Activated CD8-positive, alpha-beta T cell treated with anti-CD3 and anti-CD28 coated beads, Interleukin-2, amount 10 ng/mL, durations not matched to agents 7 days and 5 days (primary cell): ENCODE measurements around the gene RNU7-1. TPM values are rescaled to one million over a fixed set of nuclear protein-coding genes. Genes with fewer than 3 reads are reported as not detected.
"Not testable (repeated sequence)": the region's sequence is repeated elsewhere in the genome, so short reads cannot be mapped to it uniquely, and the experiment has no call there.

Experiments used
- ATAC-seq: fragments of 150-1000 bp; cut with Tn5 transposase; one replicate; pipeline ENCODE4 v1.10.0; 2021; ENCODE audit warnings: moderate library complexity
- CTCF ChIA-PET: fragments of 350-600 bp; sonication (Branson Sonifier 250); formaldehyde crosslinking; loops from one replicate; lab custom pipeline; 2021; ENCODE audit warnings: antibody characterized with exemption; lab: Charles Lee
- POLR2A ChIA-PET: fragments of 350-600 bp; sonication (Branson Sonifier 250); formaldehyde crosslinking; loops from one replicate; lab custom pipeline; 2021; ENCODE audit warnings: antibody characterized with exemption; lab: Charles Lee
- DNase-seq: peaks from one replicate; pipeline ENCODE4 v3.0.0-alpha.2; 2020
- H3K27ac Mint-ChIP-seq: one replicate; pipeline ENCODE4 v1.8.0; 2021; ENCODE audit warnings: mild to moderate bottlenecking, mixed read lengths
- H3K27me3 Mint-ChIP-seq: one replicate; pipeline ENCODE4 v1.8.0; 2021; ENCODE audit warnings: low read depth, mixed read lengths
- H3K36me3 Mint-ChIP-seq: one replicate; pipeline ENCODE4 v1.8.0; 2021; ENCODE audit warnings: low read depth, mixed read lengths
- H3K4me1 Mint-ChIP-seq: one replicate; pipeline ENCODE4 v1.8.0; 2021; ENCODE audit warnings: low read depth, mixed read lengths
- H3K4me3 Mint-ChIP-seq: one replicate; pipeline ENCODE4 v1.8.0; 2021; ENCODE audit warnings: mild to moderate bottlenecking, mixed read lengths
- H3K9me3 Mint-ChIP-seq: one replicate; pipeline ENCODE4 v1.8.0; 2022; ENCODE audit warnings: mixed read lengths; ENCODE audit not compliant: insufficient read depth
- total RNA-seq, 2 experiments: library from RNA; stranded (reverse); gene quantifications; one replicate each; pipeline ENCODE4 v1.2.3, GENCODE V29; 2021

RNU7-1 gene
- total RNA-seq, 2 experiments from 2014 or later: not detected

DNA sequence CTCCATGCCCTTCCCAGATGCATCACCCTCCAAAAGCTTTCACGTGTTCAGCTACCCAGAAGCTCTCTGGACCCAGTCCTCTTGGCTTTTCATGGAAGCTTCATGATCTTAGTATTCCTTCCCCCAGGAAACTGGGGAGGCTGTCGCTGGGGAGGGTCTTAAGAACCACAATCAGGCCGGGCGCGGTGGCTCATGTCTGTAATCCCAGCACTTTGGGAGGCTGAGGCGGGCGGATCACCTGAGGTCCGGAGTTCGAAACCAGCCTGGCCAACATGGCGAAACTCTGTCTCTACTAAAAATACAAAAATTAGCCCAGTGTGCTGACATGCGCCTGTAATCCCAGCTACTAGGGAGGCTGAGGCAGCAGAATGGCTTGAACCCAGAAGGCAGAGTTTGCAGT is 35.5 kb upstream of the RNU7-1 start:
- ATAC-seq, H3K4me1 Mint-ChIP-seq, DNase-seq, H3K27me3 Mint-ChIP-seq, H3K27ac Mint-ChIP-seq, H3K9me3 Mint-ChIP-seq, H3K4me3 Mint-ChIP-seq, H3K36me3 Mint-ChIP-seq: not testable (repeated sequence)
- ChIA-PET POLR2A (interaction anchor here (1.6 to 4.0 kb wide), 4 partner anchors 17 to 219 kb away, joined by 4 to 16 read pairs (median 10); partner anchors contain the start of genes C12orf57, RNU7-1, SPSB2 and ZNF384), CTCF (interaction anchor here (1.0 to 5.2 kb wide), 6 partner anchors 11 to 39 kb away, joined by 3 to 40 read pairs (median 8); partner anchors contain the start of gene SPSB2)

DNA sequence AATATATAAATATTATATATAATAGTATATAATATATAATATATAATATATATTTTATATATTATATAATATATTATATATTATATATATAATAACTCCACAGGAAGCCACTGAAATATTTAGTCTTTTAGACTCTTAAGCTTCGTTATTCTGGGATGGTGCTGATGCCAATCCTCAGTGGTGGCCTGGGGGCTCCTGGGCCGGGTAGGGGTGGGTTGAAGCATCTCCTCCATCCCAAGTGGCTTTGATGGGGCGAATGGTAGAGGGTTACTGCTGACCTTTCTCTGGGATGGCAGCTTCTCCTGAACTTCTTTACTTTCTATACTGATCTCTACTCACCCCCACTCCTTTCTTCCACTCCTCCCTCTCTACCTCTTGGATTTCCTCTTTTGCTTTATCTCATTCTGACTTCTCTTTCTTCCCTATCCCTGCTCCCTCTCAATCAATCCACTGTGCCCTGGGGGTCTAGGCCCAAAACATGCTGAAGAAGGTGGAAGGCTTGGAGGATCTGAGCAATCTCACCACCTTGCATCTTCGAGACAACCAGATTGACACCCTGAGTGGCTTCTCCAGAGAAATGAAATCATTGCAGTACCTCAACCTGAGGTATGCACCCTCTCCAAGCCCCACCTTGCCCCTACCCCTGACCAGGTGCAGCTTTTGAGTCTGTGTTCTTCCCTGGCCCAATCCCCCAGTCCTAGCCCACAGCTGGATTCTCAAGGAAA is 34.0 kb upstream of the RNU7-1 start:
- ChIA-PET CTCF (interaction anchor here (0.7 to 2.3 kb wide), 5 partner anchors 15 to 42 kb away, joined by 4 to 12 read pairs (median 5); partner anchors contain the start of genes SPSB2 and TPI1), POLR2A (interaction anchor here (0.7 to 1.8 kb wide), 5 partner anchors 17 to 328 kb away, joined by 3 to 7 read pairs (median 4); partner anchors contain the start of genes C12orf57, CDCA3, RNU7-1 and USP5)
- DNase-seq (no peak), ATAC-seq (no peak)
- no peaks in the 10 kb centered on the region for H3K36me3 Mint-ChIP-seq
- H3K4me3 Mint-ChIP-seq: no peak overlapping the region
- peaks cover 5% of the 10 kb centered on the region for H3K27me3 Mint-ChIP-seq
- peaks cover 15% of the 10 kb centered on the region for H3K4me1 Mint-ChIP-seq
- H3K9me3 Mint-ChIP-seq: no peaks in the 10 kb centered on the region
- no peak overlapping the region for H3K27ac Mint-ChIP-seq

DNA sequence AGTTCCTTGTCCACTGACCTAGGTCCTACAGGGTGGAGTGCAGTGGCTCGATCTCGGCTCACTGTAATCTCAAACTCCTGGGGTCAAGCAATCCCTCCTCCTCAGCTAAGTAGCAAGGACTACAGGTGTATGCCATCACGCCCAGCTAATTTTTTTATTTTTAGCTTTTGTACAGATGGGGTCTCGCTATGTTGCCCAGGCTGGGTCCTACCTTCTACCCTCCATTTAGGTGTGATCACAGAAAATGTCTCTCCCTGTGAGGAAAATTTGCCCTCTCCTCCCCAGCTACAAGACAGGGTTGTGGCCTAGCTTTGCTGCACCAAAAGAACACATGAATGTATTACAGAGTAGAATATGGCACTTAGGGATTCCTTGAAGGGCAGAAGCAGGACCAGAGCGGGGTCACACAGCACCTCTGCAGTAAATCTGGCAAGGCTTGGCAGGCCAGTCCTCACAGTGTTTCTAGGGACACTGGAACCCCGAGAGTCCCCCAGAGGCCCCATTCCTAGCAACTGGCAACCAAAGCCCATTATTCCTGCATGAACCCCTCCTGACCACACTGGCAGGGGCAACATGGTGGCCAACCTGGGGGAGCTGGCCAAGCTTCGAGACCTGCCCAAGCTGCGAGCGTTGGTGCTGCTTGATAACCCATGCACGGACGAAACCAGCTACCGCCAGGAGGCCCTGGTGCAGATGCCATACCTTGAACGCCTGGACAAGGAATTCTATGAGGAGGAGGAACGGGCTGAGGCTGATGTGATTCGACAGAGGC is 31.3 kb upstream of the RNU7-1 start:
- Mint-ChIP-seq H3K27ac (no peak overlapping the region), H3K4me3 (peak overlapping the region; percentile 53)

DNA sequence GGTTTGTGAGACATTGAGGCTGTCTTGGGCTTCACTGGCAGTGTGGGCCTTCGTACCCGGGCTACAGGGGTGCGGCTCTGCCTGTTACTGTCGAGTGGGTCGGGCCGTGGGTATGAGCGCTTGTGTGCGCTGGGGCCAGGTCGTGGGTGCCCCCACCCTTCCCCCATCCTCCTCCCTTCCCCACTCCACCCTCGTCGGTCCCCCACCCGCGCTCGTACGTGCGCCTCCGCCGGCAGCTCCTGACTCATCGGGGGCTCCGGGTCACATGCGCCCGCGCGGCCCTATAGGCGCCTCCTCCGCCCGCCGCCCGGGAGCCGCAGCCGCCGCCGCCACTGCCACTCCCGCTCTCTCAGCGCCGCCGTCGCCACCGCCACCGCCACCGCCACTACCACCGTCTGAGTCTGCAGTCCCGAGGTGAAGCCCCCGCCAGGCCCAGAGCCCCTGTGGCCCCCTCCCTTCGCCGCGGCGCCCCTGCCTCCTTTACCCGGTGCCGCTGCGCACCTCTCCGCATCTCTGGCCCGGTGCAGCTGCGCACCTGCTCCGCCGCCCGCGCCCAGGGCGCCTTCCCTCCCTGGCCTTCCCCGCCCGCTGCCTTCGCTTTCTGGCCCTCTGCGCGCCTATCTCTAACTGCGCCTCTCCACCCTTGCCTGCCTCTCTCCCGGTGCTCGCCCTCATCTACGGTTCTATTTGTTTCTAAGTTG is 29.2 kb upstream of the RNU7-1 start, which contains the start of gene ENO2:
ENO2 (plus strand) TSS at position 335 of the 701 bp plus-strand sequence. CDS start 1,253 bp downstream, outside the sequence.
- ATAC-seq: peak; percentile 92
- Mint-ChIP-seq H3K9me3 (no peaks in the 10 kb centered on the region), H3K4me1 (peaks cover 45% of the 10 kb centered on the region), H3K27me3 (peaks cover 5% of the 10 kb centered on the region), H3K4me3 (peak within 1 kb of the TSS; percentile 92), H3K36me3 (peaks cover 29% of the 10 kb centered on the region), H3K27ac (peak within 1 kb of the TSS; percentile 84)
- POLR2A ChIA-PET: interaction anchor here (0.9 to 3.9 kb wide), 12 partner anchors 9 to 63 kb away, joined by 3 to 32 read pairs (median 6); partner anchors contain the start of genes C12orf57, CDCA3, RNU7-1 and SPSB2
- DNase-seq: peak; percentile 87
- CTCF ChIA-PET: interaction anchor here (0.6 to 5.8 kb wide), 8 partner anchors 10 to 198 kb away, joined by 3 to 22 read pairs (median 4); partner anchors contain the start of genes C12orf57, RNU7-1 and SPSB2

More for the DNA sequence above, 31.3 kb upstream of the RNU7-1 start:
- ChIA-PET POLR2A (interaction anchor here (0.6 to 3.9 kb wide), 6 partner anchors 14 to 138 kb away, joined by 3 to 32 read pairs (median 4); partner anchors contain the start of genes C12orf57, CDCA3, RNU7-1 and SPSB2), CTCF (interaction anchor here (0.8 to 5.8 kb wide), 6 partner anchors 12 to 196 kb away, joined by 3 to 22 read pairs (median 14); partner anchors contain the start of genes C1RL, LPCAT3 and SPSB2)
- H3K4me1 Mint-ChIP-seq: peaks cover 39% of the 10 kb centered on the region
- H3K27me3 Mint-ChIP-seq: peaks cover 5% of the 10 kb centered on the region
- no peak for ATAC-seq
- H3K36me3 Mint-ChIP-seq: peaks cover 17% of the 10 kb centered on the region
- H3K9me3 Mint-ChIP-seq: no peaks in the 10 kb centered on the region
- no peak for DNase-seq

DNA sequence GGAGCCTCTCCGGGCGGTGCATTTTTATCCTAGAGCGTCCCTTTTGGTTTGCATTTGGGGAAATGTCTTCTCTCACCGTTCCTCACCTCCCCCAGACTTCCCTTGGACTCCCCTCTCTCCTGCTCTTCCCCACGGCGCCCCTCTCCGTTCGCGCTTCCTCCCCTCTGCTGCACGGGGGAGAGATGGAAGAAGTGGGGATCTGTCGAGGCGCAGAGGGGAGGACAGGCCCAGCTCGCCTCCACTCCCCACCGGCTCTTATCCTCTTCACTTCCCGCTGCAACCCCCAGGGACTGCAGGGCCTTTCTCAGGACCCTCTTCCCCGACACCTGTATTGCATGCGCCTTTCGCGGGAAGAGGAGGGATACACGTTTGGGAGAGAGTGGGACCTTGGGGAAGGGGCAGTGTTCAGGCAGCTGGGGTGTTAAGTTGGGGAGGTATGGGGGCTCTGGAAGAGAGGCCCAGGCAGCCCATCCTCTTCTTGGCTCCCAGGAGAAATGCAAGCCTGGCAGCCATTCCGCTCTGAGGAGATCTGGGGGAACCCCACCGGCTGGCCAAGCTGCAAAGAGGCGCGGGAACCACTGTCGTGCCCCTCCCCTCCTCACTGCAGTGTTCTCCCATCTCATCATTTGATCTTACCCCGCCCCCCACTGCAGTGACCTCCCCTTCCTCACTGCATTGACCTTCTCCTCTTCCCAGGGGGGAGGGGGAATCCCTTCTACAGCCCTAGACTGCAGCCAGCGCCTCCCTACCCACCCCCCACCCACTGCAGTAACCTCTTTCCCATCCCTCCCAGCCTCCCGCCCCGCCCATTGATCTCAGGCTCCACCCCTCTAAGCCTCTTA is 28.4 kb upstream of the RNU7-1 start:
- peaks cover 51% of the 10 kb centered on the region for H3K4me1 Mint-ChIP-seq
- H3K27me3 Mint-ChIP-seq: peaks cover 5% of the 10 kb centered on the region
- ATAC-seq (peak; percentile 2), DNase-seq (no peak)
- peak overlapping the region; percentile 92 for H3K4me3 Mint-ChIP-seq
- peak overlapping the region; percentile 84 for H3K27ac Mint-ChIP-seq
- H3K9me3 Mint-ChIP-seq: no peaks in the 10 kb centered on the region
- POLR2A ChIA-PET: interaction anchor here (0.7 to 3.9 kb wide), 10 partner anchors 9 to 64 kb away, joined by 3 to 32 read pairs (median 4); partner anchors contain the start of genes C12orf57, CDCA3 and RNU7-1
- CTCF ChIA-PET: interaction anchor here (1.0 to 5.8 kb wide), 5 partner anchors 9 to 198 kb away, joined by 3 to 22 read pairs (median 4); partner anchors contain the start of gene SPSB2
- H3K36me3 Mint-ChIP-seq: peaks cover 37% of the 10 kb centered on the region

DNA sequence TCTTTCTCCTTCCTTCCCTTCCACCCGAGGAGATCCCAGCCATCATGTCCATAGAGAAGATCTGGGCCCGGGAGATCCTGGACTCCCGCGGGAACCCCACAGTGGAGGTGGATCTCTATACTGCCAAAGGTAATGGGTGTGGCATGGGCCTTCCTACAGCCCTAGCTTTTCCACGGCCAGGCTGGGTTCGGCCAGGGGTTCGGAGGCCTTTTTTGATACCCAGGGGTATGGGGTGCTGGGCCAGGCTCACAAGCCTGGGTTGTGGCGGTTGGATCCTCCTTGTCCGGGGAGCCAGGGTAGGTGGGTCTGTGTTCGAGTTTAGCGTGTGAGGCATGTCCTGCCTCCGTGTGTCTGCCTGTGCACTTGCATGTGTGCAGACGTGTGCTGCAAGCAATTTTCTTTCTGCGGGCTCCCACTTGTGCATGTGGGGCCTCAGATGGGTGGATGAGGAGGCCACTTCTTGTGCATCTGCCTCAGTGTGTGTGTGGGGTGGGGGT is 27.8 kb upstream of the RNU7-1 start:
- ChIA-PET POLR2A (interaction anchor here (0.6 to 2.4 kb wide), 4 partner anchors 22 to 45 kb away, joined by 3 to 14 read pairs (median 4); partner anchors contain the start of genes C12orf57, RNU7-1 and SPSB2), CTCF (interaction anchor here (2.3 to 5.8 kb wide), 2 partner anchors 43 to 49 kb away, joined by 7 to 22 read pairs; partner anchors contain the start of gene SPSB2)
- Mint-ChIP-seq H3K27ac (peak overlapping the region; percentile 70), H3K27me3 (peaks cover 4% of the 10 kb centered on the region), H3K36me3 (peaks cover 37% of the 10 kb centered on the region), H3K9me3 (no peaks in the 10 kb centered on the region), H3K4me3 (peak overlapping the region; percentile 92), H3K4me1 (peaks cover 51% of the 10 kb centered on the region)
- DNase-seq (no peak), ATAC-seq (no peak)

DNA sequence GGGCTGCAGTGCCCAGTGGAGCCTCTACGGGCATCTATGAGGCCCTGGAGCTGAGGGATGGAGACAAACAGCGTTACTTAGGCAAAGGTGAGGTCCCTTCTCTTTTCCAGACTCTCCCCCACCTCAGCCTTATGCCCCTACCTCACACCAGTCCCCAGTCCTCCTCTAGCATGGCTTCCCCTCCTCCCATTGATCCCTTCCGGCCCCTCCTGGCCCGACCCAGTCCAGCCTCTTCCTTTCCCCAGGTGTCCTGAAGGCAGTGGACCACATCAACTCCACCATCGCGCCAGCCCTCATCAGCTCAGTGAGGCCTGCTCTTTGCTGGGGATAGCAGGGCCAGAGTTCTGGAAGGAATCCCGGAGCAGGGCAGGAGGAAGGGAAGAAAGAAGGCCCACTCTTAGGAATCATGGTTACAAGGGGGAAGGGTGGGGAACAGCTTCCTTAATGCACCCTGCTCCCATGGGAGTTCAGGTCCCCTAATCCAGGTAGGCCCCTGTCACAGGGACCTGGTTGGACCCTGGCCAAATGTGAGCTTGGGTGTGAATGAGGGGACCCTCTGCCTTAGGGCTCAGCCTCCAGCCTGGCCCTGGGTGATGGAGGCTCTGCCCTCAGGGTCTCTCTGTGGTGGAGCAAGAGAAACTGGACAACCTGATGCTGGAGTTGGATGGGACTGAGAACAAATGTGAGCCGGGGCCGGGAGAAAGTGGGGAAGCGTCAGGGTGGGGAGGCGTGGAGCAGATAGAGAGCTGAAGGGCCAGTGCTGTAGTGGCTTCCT is 27.0 kb upstream of the RNU7-1 start:
- Mint-ChIP-seq H3K36me3 (peaks cover 43% of the 10 kb centered on the region), H3K27me3 (no peaks in the 10 kb centered on the region), H3K27ac (peak overlapping the region; percentile 12), H3K9me3 (no peaks in the 10 kb centered on the region), H3K4me3 (peak overlapping the region; percentile 92), H3K4me1 (peaks cover 53% of the 10 kb centered on the region)
- DNase-seq (no peak), ATAC-seq (no peak)
- CTCF ChIA-PET: interaction anchor here (0.8 to 5.8 kb wide), 7 partner anchors 11 to 49 kb away, joined by 3 to 22 read pairs (median 5); partner anchors contain the start of genes C12orf57, RNU7-1, SPSB2 and TPI1
- POLR2A ChIA-PET: interaction anchor here (0.6 to 2.4 kb wide), 7 partner anchors 21 to 51 kb away, joined by 3 to 14 read pairs (median 3); partner anchors contain the start of genes C12orf57, PTPN6, RNU7-1 and SPSB2

DNA sequence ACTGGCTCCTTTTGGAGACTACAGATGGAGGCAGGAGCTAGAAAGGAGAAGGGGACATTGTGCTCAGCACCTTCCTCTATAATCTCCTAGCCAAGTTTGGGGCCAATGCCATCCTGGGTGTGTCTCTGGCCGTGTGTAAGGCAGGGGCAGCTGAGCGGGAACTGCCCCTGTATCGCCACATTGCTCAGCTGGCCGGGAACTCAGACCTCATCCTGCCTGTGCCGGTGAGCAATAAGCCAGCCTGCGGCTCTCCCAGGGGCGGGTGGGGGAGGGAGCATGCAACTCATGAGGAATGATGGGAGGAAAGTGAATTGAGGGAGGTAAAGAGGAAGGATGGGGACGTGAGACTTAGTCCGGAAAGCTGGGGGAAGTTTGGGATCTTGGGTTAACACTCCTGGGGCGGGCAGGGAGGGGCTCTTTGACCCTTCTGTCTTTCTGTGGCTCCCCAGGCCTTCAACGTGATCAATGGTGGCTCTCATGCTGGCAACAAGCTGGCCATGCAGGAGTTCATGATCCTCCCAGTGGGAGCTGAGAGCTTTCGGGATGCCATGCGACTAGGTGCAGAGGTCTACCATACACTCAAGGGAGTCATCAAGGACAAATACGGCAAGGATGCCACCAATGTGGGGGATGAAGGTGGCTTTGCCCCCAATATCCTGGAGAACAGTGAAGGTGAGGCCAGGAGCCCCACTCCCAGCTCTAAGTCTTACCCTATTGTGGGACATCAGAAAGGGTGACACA is 26.0 kb upstream of the RNU7-1 start:
- POLR2A ChIA-PET: interaction anchor here (1.4 to 2.4 kb wide), 3 partner anchors 26 to 53 kb away, joined by 3 to 14 read pairs (median 6); partner anchors contain the start of genes C12orf57, RNU7-1 and SPSB2
- Mint-ChIP-seq H3K36me3 (peaks cover 54% of the 10 kb centered on the region), H3K4me1 (peaks cover 61% of the 10 kb centered on the region), H3K27me3 (no peaks in the 10 kb centered on the region), H3K27ac (no peak overlapping the region), H3K4me3 (no peak overlapping the region), H3K9me3 (no peaks in the 10 kb centered on the region)
- CTCF ChIA-PET: interaction anchor here (0.8 to 5.8 kb wide), 6 partner anchors 9 to 50 kb away, joined by 3 to 22 read pairs (median 4); partner anchors contain the start of genes SPSB2 and TPI1
- DNase-seq (no peak), ATAC-seq (no peak)
